Activated naive CD4-positive, alpha-beta T cell treated with anti-CD3 and anti-CD28 coated beads for 36 hours (primary cell): ENCODE data around the gene TRIM59. TPM values are rescaled to one million over a fixed set of nuclear protein-coding genes. Genes with fewer than 3 reads are reported as not detected.
"Not testable (repeated sequence)": the region's sequence is repeated elsewhere in the genome, so short reads cannot be mapped to it uniquely, and the experiment has no call there.

ENCODE experiments used
- CTCF ChIA-PET: fragments of 350-600 bp; sonication (Branson Sonifier 250); formaldehyde crosslinking; loops from one replicate; lab custom pipeline; 2021; ENCODE audit warnings: antibody characterized with exemption; lab: Charles Lee
- DNase-seq: peaks from one replicate; pipeline ENCODE4 v3.0.0-alpha.2; 2020
- H3K27ac Mint-ChIP-seq: one replicate; pipeline ENCODE4 v1.8.0; 2021; ENCODE audit warnings: mild to moderate bottlenecking, mixed read lengths
- H3K27me3 Mint-ChIP-seq: one replicate; pipeline ENCODE4 v1.8.0; 2021; ENCODE audit warnings: low read depth, mixed read lengths
- H3K36me3 Mint-ChIP-seq: one replicate; pipeline ENCODE4 v1.8.0; 2021; ENCODE audit warnings: low read depth, mixed read lengths
- H3K4me1 Mint-ChIP-seq: one replicate; pipeline ENCODE4 v1.8.0; 2021; ENCODE audit warnings: low read depth, mixed read lengths
- H3K4me3 Mint-ChIP-seq: one replicate; pipeline ENCODE4 v1.8.0; 2021; ENCODE audit warnings: mild to moderate bottlenecking, moderate library complexity, mixed read lengths
- H3K9me3 Mint-ChIP-seq: one replicate; pipeline ENCODE4 v1.8.0; 2021; ENCODE audit warnings: mixed read lengths
- intact Hi-C: fragments of 100-400 bp; cut with micrococcal nuclease; formaldehyde crosslinking; loops from one replicate; pipeline ENCODE4 v1.15.1; 2023
- total RNA-seq, 2 experiments: library from RNA; stranded (reverse); gene quantifications; one replicate each; pipeline ENCODE4 v1.2.3, GENCODE V29; 2021

The TRIM59 gene
- total RNA-seq, 2 experiments from 2014 or later = 25.8 TPM

DNA sequence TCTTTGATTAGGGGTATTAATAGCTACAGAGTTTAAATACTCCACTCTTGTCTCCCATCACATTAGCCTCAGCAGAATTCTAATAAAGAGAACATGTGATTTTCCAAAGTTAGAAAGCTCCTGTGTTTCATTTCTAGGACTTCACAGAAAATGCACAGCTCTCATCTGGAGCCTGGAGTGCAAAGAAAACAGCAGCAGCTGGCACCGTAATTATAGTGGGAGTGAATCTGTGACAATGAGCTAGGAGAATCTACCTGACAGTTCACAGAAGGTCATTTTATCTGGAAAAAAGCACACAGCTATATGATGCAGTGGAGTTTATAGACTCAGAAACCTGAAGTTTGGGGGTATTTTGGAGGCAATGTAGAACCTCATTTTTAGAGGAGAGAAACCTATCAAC is 5.4 kb upstream of the TRIM59 start:
- Mint-ChIP-seq H3K27me3 (no peaks in the 10 kb centered on the region), H3K4me3 (no peak overlapping the region), H3K36me3 (no peaks in the 10 kb centered on the region), H3K4me1 (peaks cover 6% of the 10 kb centered on the region), H3K27ac (no peak overlapping the region), H3K9me3 (no peaks in the 10 kb centered on the region)
- intact Hi-C loops = no loop called here
- no peak for DNase-seq
- CTCF ChIA-PET = interaction anchor here (1.0 kb wide), 1 partner anchor 9 kb away, joined by 3 read pairs; no protein-coding TSS in a partner anchor

DNA sequence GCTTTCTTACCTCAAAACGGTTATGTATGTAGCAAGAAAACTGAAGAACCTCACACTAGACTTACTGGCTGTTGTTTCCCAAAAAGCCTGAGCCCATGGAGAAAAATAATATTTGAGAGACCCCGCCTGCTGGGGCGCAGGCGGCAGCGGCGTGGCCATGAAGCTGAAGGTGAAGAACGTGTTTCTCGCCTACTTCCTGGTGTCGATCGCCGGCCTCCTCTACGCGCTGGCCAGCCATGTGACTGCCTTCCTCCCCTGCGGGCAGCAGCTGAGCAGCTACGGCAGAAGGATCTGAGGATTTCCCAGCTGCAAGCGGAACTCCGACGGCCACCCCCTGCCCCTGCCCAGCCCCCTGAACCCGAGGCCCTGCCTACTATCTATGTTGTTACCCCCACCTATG is 2.7 kb upstream of the TRIM59 start:
- CTCF ChIA-PET = interaction anchor here (0.6 kb wide), 1 partner anchor 33 kb away, joined by 3 read pairs; no protein-coding TSS in a partner anchor
- H3K27ac Mint-ChIP-seq, DNase-seq, H3K36me3 Mint-ChIP-seq, H3K27me3 Mint-ChIP-seq, H3K9me3 Mint-ChIP-seq, intact Hi-C loops, H3K4me3 Mint-ChIP-seq: not testable (repeated sequence)
- H3K4me1 Mint-ChIP-seq = peaks cover 14% of the 10 kb centered on the region

DNA sequence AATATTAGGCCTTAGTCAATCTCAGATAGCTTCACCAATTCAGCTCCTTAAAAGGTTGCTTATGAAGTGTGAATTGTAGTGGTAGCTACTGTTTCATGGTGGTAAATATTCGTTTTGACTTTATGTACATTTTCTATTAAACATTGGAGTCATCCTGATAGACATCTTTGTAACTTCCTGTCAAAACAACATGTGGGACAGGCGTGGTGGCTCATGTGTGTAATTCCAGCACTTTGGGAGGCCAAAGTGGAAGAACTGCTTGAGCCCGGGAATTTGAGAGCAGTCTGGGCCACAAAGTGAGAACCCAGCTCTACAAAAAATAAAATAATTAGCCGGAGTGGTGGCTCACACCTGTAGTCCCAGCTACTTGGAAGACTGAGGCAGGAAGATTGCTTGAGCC is 2.0 kb upstream of the TRIM59 start:
- intact Hi-C loops = no loop called here
- peaks cover 17% of the 10 kb centered on the region for H3K4me1 Mint-ChIP-seq

DNA sequence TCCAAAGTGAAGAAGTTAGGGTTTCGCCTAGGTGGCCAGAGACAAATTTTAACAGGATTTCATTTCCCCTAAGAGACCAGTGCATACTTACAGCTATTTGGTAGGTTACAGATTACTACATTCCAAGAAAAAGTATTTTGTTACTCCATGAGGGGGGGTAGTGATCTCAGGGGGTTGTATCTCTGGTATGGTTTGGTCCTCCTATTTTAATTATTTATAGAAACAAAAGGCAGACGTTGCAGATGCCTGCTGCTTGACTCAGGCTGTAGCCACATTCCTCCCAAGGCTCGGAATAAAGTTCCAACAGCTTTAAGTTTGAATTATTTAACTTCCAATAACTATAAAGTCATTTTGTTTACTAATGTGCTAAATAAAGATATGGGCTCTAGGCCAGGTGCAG is 1.3 kb upstream of the TRIM59 start:
- no peaks in the 10 kb centered on the region for H3K9me3 Mint-ChIP-seq
- H3K36me3 Mint-ChIP-seq = peaks cover 12% of the 10 kb centered on the region
- H3K4me1 Mint-ChIP-seq = peaks cover 22% of the 10 kb centered on the region
- CTCF ChIA-PET = interaction anchor here (0.5 to 0.9 kb wide), 4 partner anchors 38 to 237 kb away, joined by 3 to 5 read pairs (median 3); no protein-coding TSS in a partner anchor
- peak overlapping the region; percentile 91 for H3K4me3 Mint-ChIP-seq
- peak overlapping the region; percentile 90 for H3K27ac Mint-ChIP-seq
- no peak for DNase-seq
- H3K27me3 Mint-ChIP-seq = no peaks in the 10 kb centered on the region
- intact Hi-C loops = no loop called here

More for the DNA sequence above, 2.0 kb upstream of the TRIM59 start:
- no peak overlapping the region for H3K27ac Mint-ChIP-seq
- H3K9me3 Mint-ChIP-seq = no peaks in the 10 kb centered on the region
- no peak overlapping the region for H3K4me3 Mint-ChIP-seq
- DNase-seq = no peak
- CTCF ChIA-PET = interaction anchor here (0.7 kb wide), 1 partner anchor 12 kb away, joined by 3 read pairs; no protein-coding TSS in a partner anchor
- H3K36me3 Mint-ChIP-seq = peaks cover 8% of the 10 kb centered on the region
- no peaks in the 10 kb centered on the region for H3K27me3 Mint-ChIP-seq

DNA sequence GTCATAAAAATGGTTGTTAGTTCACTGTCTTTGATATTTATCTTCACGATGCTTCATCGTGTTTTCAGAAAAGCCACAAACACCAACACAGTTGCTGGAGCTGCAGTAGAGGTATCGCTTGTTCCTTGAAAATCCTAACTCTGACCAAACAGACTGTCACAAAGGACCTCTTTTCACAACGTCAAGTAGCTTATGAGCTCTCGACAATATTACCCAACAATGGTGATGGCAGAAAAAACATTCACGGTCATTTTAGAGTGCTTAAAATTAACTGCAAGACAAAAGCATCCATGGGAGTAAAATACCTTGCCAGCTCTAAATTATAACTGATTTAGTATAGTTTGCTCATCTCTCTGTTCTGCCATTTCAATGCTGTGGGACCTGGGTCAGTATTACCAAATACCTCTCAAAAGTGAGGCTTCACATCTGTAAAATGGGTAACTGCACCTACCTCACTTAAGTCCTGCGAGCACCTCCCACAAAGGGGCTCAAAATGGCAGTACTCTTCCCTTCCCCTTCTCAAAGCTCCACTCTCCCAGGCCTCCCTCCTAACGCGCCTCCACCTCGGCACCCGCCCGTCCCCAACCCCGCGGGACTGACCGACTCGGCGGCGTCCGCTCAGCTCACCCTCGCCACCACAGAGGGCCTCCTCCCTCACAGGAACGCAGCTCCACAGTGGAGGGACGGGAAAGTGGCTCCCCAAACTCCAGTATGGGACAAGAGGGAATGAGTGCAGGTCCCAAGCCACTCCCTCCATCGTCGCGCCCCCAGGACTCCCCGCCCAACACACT is 546 bp downstream of the TRIM59 start:
- CTCF ChIA-PET = interaction anchor here (0.7 to 1.3 kb wide), 6 partner anchors 10 to 416 kb away, joined by 3 to 4 read pairs (median 4); partner anchors contain the start of gene SMC4
- H3K4me1 Mint-ChIP-seq = peaks cover 31% of the 10 kb centered on the region
- H3K36me3 Mint-ChIP-seq = peaks cover 22% of the 10 kb centered on the region
- no peaks in the 10 kb centered on the region for H3K9me3 Mint-ChIP-seq
- intact Hi-C loops = loop anchor here (1.0 to 5.0 kb wide), 7 partner anchors 37 to 1642 kb away; partner anchors contain the start of genes IFT80, KPNA4, NMD3 and SMC4
- peak overlapping the region; percentile 90 for H3K27ac Mint-ChIP-seq
- DNase-seq = no peak
- peak overlapping the region; percentile 91 for H3K4me3 Mint-ChIP-seq
- H3K27me3 Mint-ChIP-seq = no peaks in the 10 kb centered on the region

DNA sequence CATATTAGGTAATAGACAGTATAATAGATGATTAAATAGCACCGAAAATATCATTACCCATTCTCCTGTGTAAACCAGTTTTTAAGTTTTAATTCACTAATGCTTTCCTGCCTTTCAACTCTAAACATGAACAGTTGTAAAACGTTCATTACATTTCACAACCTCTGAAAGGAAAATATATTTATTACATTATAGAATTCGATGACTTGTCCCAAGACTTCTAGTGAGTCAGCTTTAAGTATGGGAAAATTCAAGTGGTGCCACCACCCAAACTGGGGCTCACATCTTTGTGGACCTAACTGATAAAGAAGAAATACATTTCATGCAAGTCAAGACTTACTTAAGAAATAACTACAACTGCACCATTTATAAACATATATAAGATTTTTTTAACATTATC is 2.0 kb downstream of the TRIM59 start:
- no peak for DNase-seq
- H3K36me3 Mint-ChIP-seq = peaks cover 29% of the 10 kb centered on the region
- H3K27ac Mint-ChIP-seq = no peak overlapping the region
- no peak overlapping the region for H3K4me3 Mint-ChIP-seq
- intact Hi-C loops = loop anchor here (5.0 kb wide), 1 partner anchor 1640 kb away; no protein-coding TSS in a partner anchor
- CTCF ChIA-PET = no interaction called here
- H3K27me3 Mint-ChIP-seq = no peaks in the 10 kb centered on the region
- peaks cover 31% of the 10 kb centered on the region for H3K4me1 Mint-ChIP-seq
- no peaks in the 10 kb centered on the region for H3K9me3 Mint-ChIP-seq

DNA sequence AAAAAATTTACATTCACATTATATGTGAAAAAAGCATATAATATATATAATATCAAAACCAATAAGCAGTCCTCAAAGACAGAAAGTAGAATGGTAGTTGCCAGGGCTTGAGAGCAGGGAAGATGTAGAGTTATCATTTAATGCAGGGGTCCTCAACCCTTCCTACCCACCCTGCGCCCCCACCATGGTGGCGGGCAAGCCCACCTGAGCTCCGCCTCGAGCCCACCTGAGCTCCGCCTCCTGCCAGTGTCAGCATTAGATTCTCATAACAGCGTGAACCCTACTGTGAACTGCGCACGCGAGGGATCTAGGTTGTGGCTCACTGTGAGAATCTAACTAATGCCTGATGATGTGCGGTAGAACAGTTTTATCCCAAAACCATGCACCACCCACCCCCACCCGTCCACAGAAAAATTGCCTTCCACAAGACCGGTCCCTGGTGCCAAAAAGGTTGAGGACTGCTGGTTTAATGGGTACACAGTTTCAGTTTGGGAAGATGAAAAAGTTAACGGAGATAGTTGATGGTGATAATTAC is 3.0 kb downstream of the TRIM59 start:
- H3K4me3 Mint-ChIP-seq = no peak overlapping the region

DNA sequence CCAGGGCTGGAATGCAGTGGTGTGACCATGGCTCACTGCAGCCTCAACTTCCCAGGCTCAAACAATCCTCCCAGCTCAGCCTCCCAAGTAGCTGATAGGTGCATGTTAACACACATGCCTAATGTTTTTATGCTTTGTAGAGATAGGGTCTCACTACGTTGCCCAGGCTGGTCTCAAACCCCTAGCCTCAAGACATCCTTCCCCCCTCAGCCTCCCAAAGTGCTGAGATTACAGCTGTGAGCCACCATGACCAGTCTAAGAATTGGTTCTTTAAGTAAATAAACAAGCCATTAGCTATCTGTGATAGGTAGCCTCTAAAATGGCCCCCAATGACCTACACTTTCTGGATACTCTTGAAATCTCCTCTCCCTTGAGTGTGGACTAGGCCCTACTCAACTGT is 3.7 kb downstream of the TRIM59 start:
- Mint-ChIP-seq H3K27ac (no peak overlapping the region), H3K4me1 (peaks cover 36% of the 10 kb centered on the region), H3K27me3 (no peaks in the 10 kb centered on the region), H3K4me3 (no peak overlapping the region), H3K36me3 (peaks cover 40% of the 10 kb centered on the region), H3K9me3 (no peaks in the 10 kb centered on the region)
- no peak for DNase-seq
- CTCF ChIA-PET = interaction anchor here (0.7 to 1.7 kb wide), 3 partner anchors 9 to 49 kb away, joined by 3 to 10 read pairs (median 3); no protein-coding TSS in a partner anchor
- intact Hi-C loops = loop anchor here (5.0 kb wide), 1 partner anchor 1639 kb away; no protein-coding TSS in a partner anchor

More for the DNA sequence above, 3.0 kb downstream of the TRIM59 start:
- Mint-ChIP-seq H3K27me3 (no peaks in the 10 kb centered on the region), H3K4me1 (peaks cover 36% of the 10 kb centered on the region), H3K9me3 (no peaks in the 10 kb centered on the region), H3K36me3 (peaks cover 37% of the 10 kb centered on the region), H3K27ac (no peak overlapping the region)
- intact Hi-C loops = loop anchor here (5.0 kb wide), 1 partner anchor 1639 kb away; no protein-coding TSS in a partner anchor
- CTCF ChIA-PET = no interaction called here
- no peak for DNase-seq

DNA sequence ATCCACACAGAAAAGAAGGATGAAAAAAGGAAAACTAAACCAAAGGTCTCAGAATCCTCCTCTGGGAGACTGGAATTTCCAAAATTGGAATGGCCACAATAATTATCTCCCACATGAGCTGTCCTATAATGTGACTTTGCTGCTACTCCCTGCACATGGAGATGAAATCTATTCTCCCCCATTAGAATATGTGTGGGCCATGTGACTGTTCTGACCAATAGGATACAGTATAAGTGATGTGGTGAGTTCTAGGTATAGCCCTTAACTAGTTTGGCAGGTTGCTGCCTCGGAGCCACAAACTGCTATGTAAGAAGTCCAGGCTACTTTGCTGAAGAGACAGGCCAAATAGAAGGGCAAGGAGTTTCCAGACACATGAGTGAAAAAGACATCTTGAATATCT is 5.2 kb downstream of the TRIM59 start:
- no peaks in the 10 kb centered on the region for H3K9me3 Mint-ChIP-seq
- H3K4me3 Mint-ChIP-seq = no peak overlapping the region
- no peak overlapping the region for H3K27ac Mint-ChIP-seq
- CTCF ChIA-PET = interaction anchor here (1.7 kb wide), 1 partner anchor 31 kb away, joined by 10 read pairs; no protein-coding TSS in a partner anchor
- no peak for DNase-seq
- peaks cover 36% of the 10 kb centered on the region for H3K4me1 Mint-ChIP-seq
- peaks cover 50% of the 10 kb centered on the region for H3K36me3 Mint-ChIP-seq
- intact Hi-C loops = no loop called here
- H3K27me3 Mint-ChIP-seq = no peaks in the 10 kb centered on the region

DNA sequence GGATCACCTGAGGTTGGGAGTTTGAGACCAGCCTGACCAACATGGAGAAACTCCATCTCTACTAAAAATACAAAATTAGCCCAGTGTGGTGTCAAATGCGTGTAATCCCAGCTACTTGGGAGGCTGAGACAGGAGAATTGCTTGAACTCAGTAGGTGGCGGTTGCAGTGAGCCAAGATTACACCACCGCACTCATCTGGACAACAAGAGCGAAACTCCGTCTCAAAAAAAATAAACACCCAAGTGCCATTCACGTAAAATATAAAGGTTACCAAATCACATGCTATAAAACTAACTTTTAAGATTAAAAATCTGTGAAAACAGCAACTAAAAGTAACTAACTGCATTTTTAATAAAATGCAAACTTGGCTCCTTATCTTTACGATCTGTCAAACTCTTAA is 8.9 kb downstream of the TRIM59 start:
- H3K27me3 Mint-ChIP-seq = no peaks in the 10 kb centered on the region
- H3K4me3 Mint-ChIP-seq = no peak overlapping the region
- H3K9me3 Mint-ChIP-seq = no peaks in the 10 kb centered on the region
- intact Hi-C loops = no loop called here
- CTCF ChIA-PET = interaction anchor here (1.2 kb wide), 1 partner anchor 27 kb away, joined by 3 read pairs; no protein-coding TSS in a partner anchor
- H3K4me1 Mint-ChIP-seq = peaks cover 33% of the 10 kb centered on the region
- H3K27ac Mint-ChIP-seq = no peak overlapping the region
- DNase-seq = no peak
- peaks cover 62% of the 10 kb centered on the region for H3K36me3 Mint-ChIP-seq

DNA sequence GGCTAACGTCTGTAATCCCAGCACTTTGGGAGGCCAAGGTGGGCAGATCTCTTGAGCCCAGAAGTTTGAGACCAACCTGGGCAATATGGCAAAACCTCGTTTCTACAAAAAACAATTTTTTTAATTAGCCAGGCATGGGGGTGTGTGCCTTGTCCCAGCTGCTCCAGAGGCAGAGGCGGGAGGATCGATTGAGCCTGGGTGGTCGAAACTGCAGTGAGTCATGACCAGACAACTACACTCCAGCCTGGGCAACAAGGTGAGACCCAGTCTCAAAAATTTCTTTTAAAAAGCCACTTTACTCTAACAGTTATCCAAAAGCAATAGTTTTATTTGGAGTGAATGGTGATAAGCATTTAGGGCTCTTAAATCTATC is 12.5 kb downstream of the TRIM59 start:
- H3K27ac Mint-ChIP-seq = peak overlapping the region; percentile 36
- H3K4me1 Mint-ChIP-seq = peaks cover 27% of the 10 kb centered on the region
- no peaks in the 10 kb centered on the region for H3K27me3 Mint-ChIP-seq
- peaks cover 52% of the 10 kb centered on the region for H3K36me3 Mint-ChIP-seq
- no peak overlapping the region for H3K4me3 Mint-ChIP-seq
- no peak for DNase-seq
- CTCF ChIA-PET = interaction anchor here (0.8 kb wide), 1 partner anchor 101 kb away, joined by 3 read pairs; no protein-coding TSS in a partner anchor
- no peaks in the 10 kb centered on the region for H3K9me3 Mint-ChIP-seq
- intact Hi-C loops = no loop called here

DNA sequence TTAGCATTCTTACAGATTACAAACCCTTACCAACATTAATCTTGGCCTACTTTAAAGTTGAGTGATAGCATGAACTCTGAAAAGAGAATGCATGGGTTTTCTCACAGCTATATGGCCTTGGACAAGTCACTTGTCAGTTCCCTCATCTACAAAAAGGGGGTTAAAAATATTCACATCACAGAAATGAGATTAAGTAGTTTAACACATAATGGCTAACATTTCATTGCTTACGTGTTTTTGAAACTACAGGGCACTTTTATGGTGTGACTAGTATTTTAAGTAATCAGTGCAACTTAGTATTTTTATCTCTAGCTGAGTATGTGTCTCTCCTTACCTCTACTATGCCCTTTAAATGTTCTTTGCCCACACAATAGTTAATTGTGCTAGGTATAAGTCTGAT is 13.8 kb downstream of the TRIM59 start:
- Mint-ChIP-seq H3K4me3 (no peak overlapping the region), H3K36me3 (peaks cover 54% of the 10 kb centered on the region), H3K27me3 (no peaks in the 10 kb centered on the region), H3K27ac (no peak overlapping the region), H3K4me1 (peaks cover 23% of the 10 kb centered on the region), H3K9me3 (no peaks in the 10 kb centered on the region)
- DNase-seq = no peak
- CTCF ChIA-PET = no interaction called here
- intact Hi-C loops = loop anchor here (2.0 kb wide), 1 partner anchor 35 kb away; no protein-coding TSS in a partner anchor
